ENCODE results near the gene ACTL6B. TPM values are rescaled to one million over a fixed set of nuclear protein-coding genes. Genes with fewer than 3 reads are reported as not detected.

ACTL6B gene
- total RNA-seq, 2 experiments from 2014 or later: not detected

GRCh38 chr7:100684534-100685042 lies 28.3 kb upstream of the ACTL6B start:
- Mint-ChIP-seq H3K36me3 (ENCODE audit: low read depth) (peaks cover 15% of the 10 kb centered on the region), H3K4me3 (no peak overlapping the region), H3K27ac (no peak overlapping the region), H3K9me3 (no peaks in the 10 kb centered on the region), H3K27me3 (no peaks in the 10 kb centered on the region), H3K4me1 (ENCODE audit: low read depth) (peaks cover 34% of the 10 kb centered on the region)
- ATAC-seq (no peak), DNase-seq (no peak)
- ChIA-PET CTCF (interaction anchor here (1.1 to 10.9 kb wide), 2 partner anchors 6 to 96 kb away, joined by 3 to 105 read pairs; no protein-coding TSS in a partner anchor), POLR2A (interaction anchor here (1.1 to 2.7 kb wide), 3 partner anchors 8 to 9 kb away, joined by 3 to 22 read pairs (median 4); no protein-coding TSS in a partner anchor)
- TF ChIP-seq CTCF (IDR thresholded peaks at IDR 0.05): no peak
- intact Hi-C loops (cut with micrococcal nuclease): no loop called here

GRCh38 chr7:100683659-100684533 lies 27.6 kb upstream of the ACTL6B start:
- POLR2A ChIA-PET: interaction anchor here (1.1 to 2.7 kb wide), 5 partner anchors 8 to 54 kb away, joined by 3 to 22 read pairs (median 4); partner anchors contain the start of gene POP7
- Mint-ChIP-seq H3K9me3 (no peaks in the 10 kb centered on the region), H3K27me3 (no peaks in the 10 kb centered on the region), H3K4me3 (no peak overlapping the region), H3K4me1 (ENCODE audit: low read depth) (peaks cover 31% of the 10 kb centered on the region), H3K27ac (no peak overlapping the region), H3K36me3 (ENCODE audit: low read depth) (peaks cover 18% of the 10 kb centered on the region)
- CTCF ChIA-PET: interaction anchor here (1.1 to 10.9 kb wide), 3 partner anchors 7 to 101 kb away, joined by 3 to 105 read pairs (median 3); no protein-coding TSS in a partner anchor
- intact Hi-C loops (cut with micrococcal nuclease): no loop called here
- TF ChIP-seq CTCF (IDR thresholded peaks at IDR 0.05): no peak
- ATAC-seq (no peak), DNase-seq (no peak)

GRCh38 chr7:100682991-100683658 lies 26.9 kb upstream of the ACTL6B start:
- ATAC-seq (no peak), DNase-seq (no peak)
- no peak overlapping the region for H3K4me3 Mint-ChIP-seq
- no peak overlapping the region for H3K27ac Mint-ChIP-seq
- peaks cover 28% of the 10 kb centered on the region for H3K4me1 Mint-ChIP-seq (ENCODE audit: low read depth)
- TF ChIP-seq CTCF (IDR thresholded peaks at IDR 0.05): no peak
- H3K9me3 Mint-ChIP-seq: no peaks in the 10 kb centered on the region
- no peaks in the 10 kb centered on the region for H3K27me3 Mint-ChIP-seq
- CTCF ChIA-PET: interaction anchor here (0.8 to 10.9 kb wide), 4 partner anchors 8 to 213 kb away, joined by 3 to 105 read pairs (median 4); partner anchors contain the start of gene POP7
- peaks cover 20% of the 10 kb centered on the region for H3K36me3 Mint-ChIP-seq (ENCODE audit: low read depth)
- intact Hi-C loops (cut with micrococcal nuclease): no loop called here
- POLR2A ChIA-PET: interaction anchor here (1.1 to 2.7 kb wide), 5 partner anchors 9 to 71 kb away, joined by 3 to 22 read pairs (median 5); partner anchors contain the start of genes MOSPD3 and POP7

- no peak for TF ChIP-seq CTCF (IDR thresholded peaks at IDR 0.05)
- H3K36me3 Mint-ChIP-seq (ENCODE audit: low read depth): peaks cover 25% of the 10 kb centered on the region
- POLR2A ChIA-PET: interaction anchor here (0.8 to 2.7 kb wide), 6 partner anchors 10 to 70 kb away, joined by 3 to 22 read pairs (median 4); partner anchors contain the start of genes MOSPD3 and POP7
- no peak overlapping the region for H3K27ac Mint-ChIP-seq
- peak; percentile 24 for DNase-seq
- intact Hi-C loops (cut with micrococcal nuclease): no loop called here
- H3K4me3 Mint-ChIP-seq: no peak overlapping the region
- H3K4me1 Mint-ChIP-seq (ENCODE audit: low read depth): peaks cover 25% of the 10 kb centered on the region
- CTCF ChIA-PET: interaction anchor here (0.8 to 10.9 kb wide), 4 partner anchors 9 to 213 kb away, joined by 3 to 105 read pairs (median 4); partner anchors contain the start of gene POP7
- no peaks in the 10 kb centered on the region for H3K27me3 Mint-ChIP-seq
- ATAC-seq: peak; percentile 24
- no peaks in the 10 kb centered on the region for H3K9me3 Mint-ChIP-seq
These were observed 26.0 kb upstream of the ACTL6B start for GRCh38 chr7:100682228-100682741.

Data from activated CD8-positive, alpha-beta T cell treated with anti-CD3 and anti-CD28 coated beads for 36 hours (primary cell).